Esophagus muscularis mucosa (tissue), 4 donors: ENCODE data around the gene LRRC41. TPM values are rescaled to one million over a fixed set of nuclear protein-coding genes. Genes with fewer than 3 reads are reported as not detected.
A peak's percentile ranks its signal among the peaks of the same experiment; 100 is the strongest.

Source experiments
- DNase-seq: peaks from one replicate; pipeline ENCODE4 v3.0.0-alpha.2; 2017; ENCODE audit errors: extremely low spot score
- H3K27ac ChIP-seq, 4 donors: fragments of 200-600 bp; sonication (generic); replicated peaks in 1 of 4; 1 replicate in 3 of 4; 2 replicates in 1 of 4; pipeline ENCODE4 v1.5.1; 2016 to 2019; ENCODE audit warnings: mild to moderate bottlenecking in 1 of 4
- H3K27me3 ChIP-seq, 4 donors: fragments of 200-600 bp; sonication (generic); one replicate each; pipeline versions ENCODE4 v1.5.1 to v1.6.0; 2016 to 2019
- H3K36me3 ChIP-seq, 4 donors: fragments of 200-600 bp; sonication (generic); one replicate each; pipeline ENCODE4 v1.5.1; 2016 to 2019
- H3K4me1 ChIP-seq, 4 donors: fragments of 200-600 bp; sonication (generic); one replicate each; pipeline ENCODE4 v1.5.1; 2016 to 2019
- H3K4me3 ChIP-seq, 4 donors: fragments of 200-600 bp; sonication (generic); 1 replicate in 2 of 4; 2 replicates in 2 of 4; pipeline ENCODE4 v1.5.1; 2016 to 2019; ENCODE audit warnings: mild to moderate bottlenecking in 4 of 4, moderate library complexity in 1 of 4
- H3K9me3 ChIP-seq, 4 donors: fragments of 200-600 bp; sonication (generic); 1 replicate in 3 of 4; 2 replicates in 1 of 4; pipeline ENCODE4 v1.5.1; 2016 to 2019
- CTCF ChIP-seq, 3 experiments: fragments of 200-600 bp in 2 of 3; fragments of 450-650 bp in 1 of 3; sonication (generic) in 2 of 3; IDR thresholded peaks; one replicate each; pipeline ENCODE4 v1.5.1; 2017 to 2019; ENCODE audit warnings: antibody characterized with exemption in 3 of 3, mild to moderate bottlenecking in 2 of 3, moderate library complexity in 1 of 3
- EP300 ChIP-seq: sonication (generic); formaldehyde crosslinking; IDR thresholded peaks from one replicate; pipeline ENCODE4 v1.6.1; 2017; ENCODE audit warnings: antibody characterized with exemption
- POLR2A ChIP-seq: fragments of 450-650 bp; IDR thresholded peaks from one replicate; pipeline ENCODE4 v1.6.1; 2017; ENCODE audit warnings: antibody characterized with exemption, moderate library complexity, mild to moderate bottlenecking, low read depth
- POLR2AphosphoS5 ChIP-seq, 2 donors: sonication (generic); formaldehyde crosslinking; IDR thresholded peaks; one replicate each; pipeline ENCODE4 v1.6.1; 2017; ENCODE audit warnings: antibody characterized with exemption in 2 of 2
- WGBS: methylation state at CpG from one replicate; pipeline ENCODE4 v1.1.5; 2018; 5-methylcytosine and 5-hydroxymethylcytosine counted together
- intact Hi-C: fragments of 100-400 bp; cut with DNase I; formaldehyde crosslinking; loops from one replicate; pipeline ENCODE4 v1.15.1; 2023
- total RNA-seq, 4 donors: library from RNA; depleted of rRNA; stranded (reverse); fragments of >200 nt; gene quantifications; one replicate each; pipeline versions ENCODE4 v1.1.0 to v1.2.1, GENCODE V29; 2016

Gene LRRC41
- total RNA-seq, 4 donors from 2014 or later, result 59.0 to 81.1 (median 75.8) TPM

DNA sequence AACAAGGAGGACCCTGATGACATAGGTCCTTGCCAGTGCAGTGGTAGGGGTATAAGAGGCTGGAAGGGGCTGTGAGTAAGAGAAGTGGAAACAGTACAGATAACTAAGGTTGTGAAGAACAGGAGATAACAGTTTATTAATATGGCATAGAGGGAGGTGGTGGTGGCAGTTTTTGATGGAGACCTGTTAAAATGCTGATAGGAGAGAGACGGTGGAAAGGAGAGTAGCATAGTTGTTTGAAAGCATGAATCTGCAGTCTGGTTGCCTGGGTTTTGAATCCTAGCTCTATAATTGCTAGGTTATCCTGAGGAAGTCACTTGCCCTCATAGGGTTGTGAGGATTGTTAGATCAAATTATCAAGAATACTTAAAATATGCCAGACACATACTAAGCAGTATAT, 19.4 kb downstream of the LRRC41 start:
- Histone ChIP-seq H3K27ac (no peak overlapping the region), H3K36me3 (peaks cover 30 to 98% (median 89%) of the 10 kb centered on the region in 4 donors), H3K9me3 (no peaks in the 10 kb centered on the region), H3K4me3 (no peak overlapping the region), H3K4me1 (no peaks in the 10 kb centered on the region), H3K27me3 (no peaks in the 10 kb centered on the region)
- no peak for TF ChIP-seq CTCF (IDR thresholded peaks at IDR 0.05)
- no peak for TF ChIP-seq POLR2A
- no peak for TF ChIP-seq POLR2AphosphoS5 (IDR thresholded peaks at IDR 0.05)
- TF ChIP-seq EP300, result no peak
- DNase-seq, result no peak
- WGBS, result 94% methylated on average over 1 of the region's 1 CpG
- intact Hi-C loops, result no loop called here

DNA sequence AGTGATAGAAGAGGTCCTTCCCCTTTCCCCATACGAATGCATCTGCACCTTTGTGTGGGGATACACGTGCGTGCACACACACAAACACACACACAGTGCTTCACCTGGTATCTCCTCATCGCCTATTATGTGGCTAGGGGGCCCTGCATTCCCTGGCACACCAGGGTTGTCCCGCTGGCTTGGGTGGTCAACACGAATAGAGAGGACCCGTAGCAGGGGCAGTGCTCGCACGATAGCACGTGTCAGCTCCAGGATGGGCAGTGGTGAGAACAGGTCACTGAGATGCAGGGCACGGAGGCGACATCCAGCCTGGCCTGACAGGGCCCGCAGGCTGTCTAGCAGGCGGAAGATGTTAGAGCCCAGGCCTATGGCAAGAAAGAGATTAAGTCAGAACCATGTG, 22.4 kb downstream of the LRRC41 start:
- Histone ChIP-seq H3K36me3 (peaks cover 32 to 88% (median 82%) of the 10 kb centered on the region in 4 donors), H3K27me3 (no peaks in the 10 kb centered on the region), H3K27ac (no peak overlapping the region), H3K4me3 (no peak overlapping the region), H3K9me3 (no peaks in the 10 kb centered on the region), H3K4me1 (no peaks in the 10 kb centered on the region)
- no peak for DNase-seq
- WGBS, result 95% methylated on average over 13 of the region's 14 CpGs
- intact Hi-C loops, result no loop called here
- no peak for TF ChIP-seq EP300
- no peak for TF ChIP-seq CTCF (IDR thresholded peaks at IDR 0.05)
- no peak for TF ChIP-seq POLR2A
- no peak for TF ChIP-seq POLR2AphosphoS5 (IDR thresholded peaks at IDR 0.05)

DNA sequence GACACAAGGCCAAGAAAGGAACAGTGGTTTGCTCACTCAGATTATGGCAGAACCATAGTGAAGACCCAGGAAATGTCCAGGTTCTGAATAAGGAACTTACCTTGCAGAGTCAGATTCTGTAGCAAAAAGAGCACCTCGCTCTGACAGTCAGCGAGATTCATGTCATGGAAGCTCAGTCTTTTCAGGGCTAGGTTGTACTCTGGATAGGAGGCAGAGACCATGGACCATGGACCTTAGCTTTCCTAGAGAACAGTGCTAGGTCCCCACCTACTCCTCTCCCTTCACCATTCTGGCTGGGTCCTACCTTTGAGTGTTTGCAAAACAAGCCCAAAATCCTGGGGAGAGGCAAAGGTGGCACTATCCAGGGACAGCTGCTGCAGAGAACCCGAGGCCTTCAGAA, 23.3 kb downstream of the LRRC41 start:
- no peaks in the 10 kb centered on the region for H3K9me3 ChIP-seq
- no peak for DNase-seq
- intact Hi-C loops, result no loop called here
- no peaks in the 10 kb centered on the region for H3K4me1 ChIP-seq
- WGBS, result 88% methylated on average over 3 of the region's 3 CpGs
- no peaks in the 10 kb centered on the region for H3K27me3 ChIP-seq
- peaks cover 23 to 78% (median 72%) of the 10 kb centered on the region in 4 donors for H3K36me3 ChIP-seq
- TF ChIP-seq CTCF (IDR thresholded peaks at IDR 0.05) (no peak), POLR2AphosphoS5 (IDR thresholded peaks at IDR 0.05) (no peak), EP300 (no peak), POLR2A (no peak)
- no peak overlapping the region for H3K27ac ChIP-seq
- H3K4me3 ChIP-seq, result no peak overlapping the region

GRCh38 chr1:46278807-46279206, 24.6 kb downstream of the LRRC41 start:
- H3K9me3 ChIP-seq, result no peaks in the 10 kb centered on the region
- peaks cover 13 to 66% (median 60%) of the 10 kb centered on the region in 4 donors for H3K36me3 ChIP-seq
- no peak overlapping the region for H3K4me3 ChIP-seq
- 94% methylated on average over 12 of the region's 12 CpGs for WGBS
- H3K4me1 ChIP-seq, result no peaks in the 10 kb centered on the region
- no peak for DNase-seq
- TF ChIP-seq POLR2AphosphoS5 (IDR thresholded peaks at IDR 0.05) (no peak), CTCF (IDR thresholded peaks at IDR 0.05) (no peak), EP300 (no peak), POLR2A (no peak)
- H3K27me3 ChIP-seq, result no peaks in the 10 kb centered on the region
- intact Hi-C loops, result no loop called here
- H3K27ac ChIP-seq, result no peak overlapping the region

- no peaks in the 10 kb centered on the region for H3K4me1 ChIP-seq
- intact Hi-C loops, result no loop called here
- H3K27me3 ChIP-seq, result no peaks in the 10 kb centered on the region
- no peak overlapping the region for H3K4me3 ChIP-seq
- H3K9me3 ChIP-seq, result no peaks in the 10 kb centered on the region
- no peak overlapping the region for H3K27ac ChIP-seq
- no peak for DNase-seq
- TF ChIP-seq POLR2AphosphoS5 (IDR thresholded peaks at IDR 0.05) (peak in 1 of 2 donors; percentile 25), CTCF (IDR thresholded peaks at IDR 0.05) (no peak), POLR2A (no peak)
- H3K36me3 ChIP-seq, result peaks cover 13 to 56% (median 54%) of the 10 kb centered on the region in 4 donors
- WGBS, result 77% methylated on average over 13 of the region's 14 CpGs
Measured at GRCh38 chr1:46277658-46278373, 25.6 kb downstream of the LRRC41 start.
